GM13976 (cell line): ENCODE measurements around the gene MAD1L1.
"Not testable (repeated sequence)": the region's sequence is repeated elsewhere in the genome, so short reads cannot be mapped to it uniquely, and the experiment has no call there.

Source experiments
- DNase-seq: peaks from one replicate; pipeline ENCODE4 v3.0.0; 2012; ENCODE audit warnings: low spot score
- in situ Hi-C: fragments of 300-500 bp; cut with MboI; formaldehyde crosslinking; loops from one replicate; pipeline ENCODE4 v1.12.0; 2022; ENCODE audit warnings: low sequenced_read_pairs, mixed read lengths, inconsistent platforms; ENCODE audit not compliant: unreplicated experiment
- TF ChIP-seq, protein P1 (sequence below): IDR thresholded peaks from 2 replicates; pipeline ENCODE4 v1.5.1; 2012; ENCODE audit warnings: borderline replicate concordance, mild to moderate bottlenecking; ENCODE audit not compliant: insufficient read depth; ENCODE audit errors: extremely low read depth, missing control alignments, control extremely low read depth

The MAD1L1 gene

DNA sequence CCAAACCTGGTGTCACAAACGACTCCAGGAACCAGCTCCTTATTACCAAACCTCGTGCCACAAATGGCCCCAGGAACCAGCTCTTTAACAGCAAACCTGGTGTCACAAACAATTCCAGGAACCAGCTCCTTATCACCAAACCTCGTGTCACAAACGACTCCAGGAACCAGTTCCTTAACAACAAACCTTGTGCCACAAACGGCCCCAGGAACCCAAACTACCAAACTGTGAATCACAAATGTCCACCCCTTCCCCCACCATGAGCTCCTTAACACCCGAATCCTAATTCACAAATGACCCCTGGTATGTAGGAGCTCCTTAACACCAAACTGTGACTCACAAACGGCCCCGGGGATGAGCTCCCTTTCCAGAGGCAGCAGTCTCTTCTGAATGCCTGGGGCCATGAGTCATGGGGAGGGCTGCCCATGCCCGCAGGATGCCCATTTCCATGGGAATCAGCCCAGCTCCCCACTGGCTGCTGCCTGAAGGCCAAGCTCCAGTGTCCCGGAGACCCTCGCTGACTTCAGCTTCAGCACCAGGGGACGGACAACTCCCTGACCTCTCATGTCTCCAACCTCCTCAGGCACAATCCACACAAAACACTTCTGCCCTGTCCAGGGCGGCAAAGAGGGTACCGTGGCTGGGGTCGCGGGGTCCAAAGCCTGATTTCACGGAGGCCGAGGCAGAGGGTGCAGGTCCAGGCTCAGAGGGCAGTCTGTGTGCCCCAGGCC lies 349.5 kb downstream of the MAD1L1 start:
- no peak for DNase-seq
- in situ Hi-C loops: no loop called here
- TF ChIP-seq, protein P1, sequence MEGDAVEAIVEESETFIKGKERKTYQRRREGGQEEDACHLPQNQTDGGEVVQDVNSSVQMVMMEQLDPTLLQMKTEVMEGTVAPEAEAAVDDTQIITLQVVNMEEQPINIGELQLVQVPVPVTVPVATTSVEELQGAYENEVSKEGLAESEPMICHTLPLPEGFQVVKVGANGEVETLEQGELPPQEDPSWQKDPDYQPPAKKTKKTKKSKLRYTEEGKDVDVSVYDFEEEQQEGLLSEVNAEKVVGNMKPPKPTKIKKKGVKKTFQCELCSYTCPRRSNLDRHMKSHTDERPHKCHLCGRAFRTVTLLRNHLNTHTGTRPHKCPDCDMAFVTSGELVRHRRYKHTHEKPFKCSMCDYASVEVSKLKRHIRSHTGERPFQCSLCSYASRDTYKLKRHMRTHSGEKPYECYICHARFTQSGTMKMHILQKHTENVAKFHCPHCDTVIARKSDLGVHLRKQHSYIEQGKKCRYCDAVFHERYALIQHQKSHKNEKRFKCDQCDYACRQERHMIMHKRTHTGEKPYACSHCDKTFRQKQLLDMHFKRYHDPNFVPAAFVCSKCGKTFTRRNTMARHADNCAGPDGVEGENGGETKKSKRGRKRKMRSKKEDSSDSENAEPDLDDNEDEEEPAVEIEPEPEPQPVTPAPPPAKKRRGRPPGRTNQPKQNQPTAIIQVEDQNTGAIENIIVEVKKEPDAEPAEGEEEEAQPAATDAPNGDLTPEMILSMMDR: no peak

DNA sequence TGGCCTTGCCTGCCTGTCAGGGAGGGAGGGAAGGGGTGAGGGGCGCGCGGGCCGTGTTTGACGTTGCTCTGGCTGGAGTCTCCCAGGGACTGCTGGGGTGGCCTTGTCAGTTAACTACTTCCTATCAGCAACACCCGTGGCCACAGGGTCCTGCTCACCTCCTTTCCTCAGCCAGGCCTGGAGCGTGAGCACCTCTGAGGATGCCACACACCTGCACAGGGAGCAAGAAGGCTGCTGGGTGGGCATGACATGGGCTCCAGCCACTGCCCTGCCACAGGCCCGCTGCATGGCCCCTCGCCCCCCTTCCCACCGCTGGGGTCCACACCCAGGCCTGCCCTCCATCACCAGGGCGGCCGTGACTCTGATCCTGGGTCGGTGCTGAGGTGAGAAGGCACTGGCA lies 350.3 kb downstream of the MAD1L1 start:
- DNase-seq: no peak
- TF ChIP-seq, protein P1: no peak
- in situ Hi-C loops: no loop called here

DNA sequence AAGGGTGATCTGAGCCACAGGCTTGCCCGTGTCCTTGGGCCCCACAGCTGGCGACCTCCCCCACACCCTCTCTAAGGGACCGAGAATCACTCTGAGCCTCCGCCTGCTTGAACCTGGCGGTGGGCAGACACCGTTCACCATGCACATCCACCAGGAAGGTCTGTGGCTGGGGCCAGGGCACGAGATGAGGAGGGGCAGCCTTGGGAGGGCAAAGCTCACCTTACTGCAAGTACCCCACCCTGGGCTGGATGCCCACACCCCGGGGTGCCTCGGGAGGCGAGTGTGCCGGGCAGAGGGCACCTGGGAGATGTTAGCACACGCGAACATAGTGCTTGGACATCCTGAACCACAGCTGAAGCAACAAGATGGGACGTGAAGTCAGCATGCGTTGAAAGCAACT lies 350.8 kb downstream of the MAD1L1 start:
- TF ChIP-seq, protein P1: no peak
- no peak for DNase-seq
- in situ Hi-C loops: no loop called here

DNA sequence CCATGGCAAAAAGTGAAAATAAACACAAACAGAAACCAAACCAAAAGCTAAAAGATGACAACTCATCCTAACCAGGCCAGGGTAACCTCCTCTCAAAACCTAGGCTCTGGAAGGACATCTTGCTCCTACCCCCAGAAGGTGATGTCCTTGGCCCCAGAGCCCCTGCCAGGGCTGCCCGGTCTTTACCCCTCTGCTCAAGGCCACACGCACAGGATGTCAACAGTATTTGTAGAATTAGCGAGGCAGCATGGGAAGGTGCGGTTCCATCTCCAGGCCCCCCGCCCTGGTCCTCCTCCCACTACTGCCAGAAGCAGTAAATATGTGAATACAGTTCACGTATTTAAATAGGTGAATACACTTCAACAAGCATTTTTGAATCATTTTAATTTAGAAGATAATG lies 356.1 kb downstream of the MAD1L1 start:
- DNase-seq, in situ Hi-C loops: not testable (repeated sequence)

DNA sequence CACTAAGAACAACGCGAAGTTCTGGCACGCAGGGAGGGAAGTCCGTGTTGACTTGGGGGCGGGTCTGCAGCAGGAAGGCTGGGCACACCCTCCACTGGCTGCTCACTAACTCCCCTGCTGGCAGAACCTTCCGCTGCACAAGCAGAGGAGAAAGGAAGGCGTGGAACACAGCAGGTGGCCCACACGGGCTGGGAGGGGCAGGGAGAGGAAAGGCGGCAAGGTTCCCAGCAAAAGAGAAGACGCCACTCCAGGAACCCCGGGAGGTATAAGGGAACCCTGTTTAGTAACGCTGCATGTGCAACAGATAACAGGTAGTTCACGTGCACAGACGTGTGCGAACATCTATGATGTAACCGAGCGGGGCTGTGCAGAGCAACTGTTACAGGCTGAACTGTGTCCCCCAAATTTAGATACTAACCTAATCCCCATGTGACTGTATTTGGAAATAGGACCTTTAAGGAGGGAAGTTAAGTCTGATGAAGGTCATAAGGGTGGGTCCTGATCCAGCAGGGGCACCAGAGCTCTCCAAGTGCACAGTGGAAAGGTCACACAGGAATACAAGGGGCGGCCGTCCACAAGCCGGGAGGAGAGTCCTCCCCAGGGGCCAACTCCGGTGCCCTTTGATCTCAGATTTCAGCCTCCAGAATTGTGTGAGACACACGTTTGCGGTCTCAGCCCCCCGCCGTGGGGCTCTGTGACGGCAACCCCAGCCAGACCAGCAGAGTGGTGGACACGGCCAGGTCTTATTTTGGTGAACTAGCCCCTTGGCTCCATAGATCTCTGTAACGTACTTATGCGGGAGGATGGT lies 357.1 kb downstream of the MAD1L1 start:
- in situ Hi-C loops, DNase-seq: not testable (repeated sequence)

DNA sequence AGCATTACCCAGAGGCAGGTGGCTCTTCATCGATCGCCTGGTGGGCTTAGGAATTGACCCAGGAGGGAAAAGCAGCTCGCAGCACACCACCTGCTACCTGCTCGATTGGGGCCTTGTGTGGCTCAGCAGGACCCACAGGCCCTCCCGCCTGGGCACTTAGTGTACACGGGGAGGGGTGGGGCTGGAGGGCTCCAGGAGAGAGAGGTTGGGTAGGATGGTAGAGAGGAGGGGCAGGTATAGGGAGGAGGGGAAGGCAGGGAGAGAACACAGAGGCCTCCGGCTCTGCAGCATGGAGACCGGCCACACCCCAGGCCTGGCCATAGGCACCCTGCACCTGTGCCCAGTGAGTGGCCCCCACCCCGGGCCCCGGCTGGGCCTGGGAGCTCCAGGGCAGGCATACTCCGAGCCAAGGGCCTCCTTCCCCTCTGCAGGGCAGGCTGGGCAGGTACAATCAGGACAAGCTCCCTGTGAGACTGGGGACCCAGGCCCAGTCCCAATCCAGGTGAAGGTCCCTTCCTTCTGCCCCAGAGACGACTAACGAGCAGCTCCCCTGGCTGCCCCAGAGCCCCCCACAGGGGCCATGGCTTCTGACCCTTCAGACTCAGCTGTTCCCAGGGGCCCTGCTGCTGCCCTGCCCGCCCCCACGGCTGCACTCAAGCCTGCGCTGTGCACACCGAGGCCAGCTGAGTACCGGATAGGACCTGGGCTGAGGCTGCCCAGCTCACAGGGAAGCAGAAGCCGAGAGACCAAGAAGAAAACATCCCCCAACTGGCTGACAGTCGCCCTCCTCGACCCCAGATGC lies 358.0 kb downstream of the MAD1L1 start:
- in situ Hi-C loops, DNase-seq: not testable (repeated sequence)

DNA sequence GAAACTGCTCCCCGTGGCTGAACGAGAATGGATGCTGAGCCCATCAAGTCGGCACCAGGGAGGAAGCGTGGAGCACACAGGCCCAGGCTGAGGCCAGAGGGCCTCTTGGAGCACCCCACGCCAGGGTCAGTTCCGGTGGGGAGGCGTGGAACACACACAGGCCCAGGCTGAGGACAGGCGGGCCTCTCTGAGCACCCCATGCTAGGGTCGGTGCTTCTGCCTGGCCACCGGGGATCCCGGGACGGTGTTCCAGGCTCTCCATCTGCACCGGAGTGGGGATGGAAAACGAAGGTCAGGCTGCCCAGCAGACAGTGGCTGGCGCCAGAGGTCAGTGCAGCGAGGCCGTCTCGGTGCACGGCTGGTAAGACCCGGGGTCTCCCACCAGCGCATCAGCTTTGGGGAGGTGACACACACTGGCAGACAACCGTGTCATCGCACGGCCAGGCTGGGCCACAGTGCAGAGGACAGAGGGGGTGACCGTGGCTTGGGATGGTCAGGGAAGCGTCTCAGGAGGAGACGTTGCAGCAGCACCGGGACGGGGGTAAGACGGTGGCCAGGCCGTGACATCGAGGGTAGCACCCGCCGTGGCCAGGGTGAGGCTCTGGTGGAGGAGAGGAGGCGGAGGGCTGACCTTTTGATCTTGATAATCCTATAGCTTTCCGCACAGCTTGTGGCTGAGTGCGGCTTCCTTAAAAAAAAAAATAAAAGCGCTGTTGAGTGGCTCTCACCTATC lies 358.7 kb downstream of the MAD1L1 start:
- DNase-seq: no peak
- in situ Hi-C loops: no loop called here
- TF ChIP-seq, protein P1: no peak
